Left lung (tissue), 10 donors: ENCODE data around the gene TBC1D8. TPM values are rescaled to one million over a fixed set of nuclear protein-coding genes. Genes with fewer than 3 reads are reported as not detected.

Experiments used
- ATAC-seq: fragments of 200-7000 bp; cut with Tn5 transposase; one replicate; pipeline ENCODE4 v1.9.1; 2020; ENCODE audit warnings: moderate library complexity
- DNase-seq, 4 donors: peaks; one replicate each; pipeline ENCODE4 v3.0.0-alpha.2; 2013 to 2020
- H3K27ac ChIP-seq, 2 donors: fragments of 200-600 bp; sonication (generic) in 1 of 2; one replicate each; pipeline versions ENCODE4 v1.5.0 to v1.8.0; 2020 to 2021
- H3K27me3 ChIP-seq, 2 donors: fragments of 200-600 bp; sonication (generic) in 1 of 2; one replicate each; pipeline versions ENCODE4 v1.5.0 to v1.8.0; 2020 to 2021
- H3K36me3 ChIP-seq, 2 donors: fragments of 200-600 bp; sonication (generic) in 1 of 2; one replicate each; pipeline versions ENCODE4 v1.5.0 to v1.8.0; 2020 to 2021
- H3K4me1 ChIP-seq, 2 donors: fragments of 200-600 bp; one replicate each; pipeline ENCODE4 v1.8.0; 2021
- H3K4me3 ChIP-seq, 2 donors: fragments of 200-600 bp; sonication (generic) in 1 of 2; one replicate each; pipeline versions ENCODE4 v1.5.0 to v1.8.0; 2020 to 2021; ENCODE audit warnings: mild to moderate bottlenecking in 1 of 2
- H3K9me3 ChIP-seq, 2 donors: fragments of 200-600 bp; sonication (generic) in 1 of 2; one replicate each; pipeline versions ENCODE4 v1.5.0 to v1.8.0; 2020 to 2021
- CTCF ChIP-seq, 2 donors: fragments of 200-600 bp; sonication (generic) in 1 of 2; IDR thresholded peaks; one replicate each; pipeline versions ENCODE4 v1.5.0 to v1.8.0; 2021; ENCODE audit warnings: antibody characterized with exemption in 2 of 2
- intact Hi-C, 2 donors: fragments of 100-400 bp; cut with DNase I; formaldehyde crosslinking; loops; one replicate each; pipeline versions ENCODE4 v1.11.2 to v1.14.2; 2022
- polyA plus RNA-seq, 6 donors: library from polyadenylated mRNA; unstranded; fragments of 120-200 nt; gene quantifications; one replicate each; pipeline ENCODE4 v1.2.1, GENCODE V29; 2013; ENCODE audit not compliant: insufficient read length in 6 of 6
- total RNA-seq, 2 donors: library from RNA; stranded (reverse); fragmentation: NEBNext Ultra II Directional; extraction: Animal tissue kit (Norgen Biotek cat#: 25700); gene quantifications; one replicate each; pipeline ENCODE4 v1.2.1, GENCODE V29; 2021
- donor health status: DM: no; HTN: yes; CAD: no.
- donor health status: DM: no; HTN: no; CAD: no.

The TBC1D8 gene
- total and polyA plus RNA-seq, 8 donors = 11.7 to 36.5 (median 32.1) TPM

DNA sequence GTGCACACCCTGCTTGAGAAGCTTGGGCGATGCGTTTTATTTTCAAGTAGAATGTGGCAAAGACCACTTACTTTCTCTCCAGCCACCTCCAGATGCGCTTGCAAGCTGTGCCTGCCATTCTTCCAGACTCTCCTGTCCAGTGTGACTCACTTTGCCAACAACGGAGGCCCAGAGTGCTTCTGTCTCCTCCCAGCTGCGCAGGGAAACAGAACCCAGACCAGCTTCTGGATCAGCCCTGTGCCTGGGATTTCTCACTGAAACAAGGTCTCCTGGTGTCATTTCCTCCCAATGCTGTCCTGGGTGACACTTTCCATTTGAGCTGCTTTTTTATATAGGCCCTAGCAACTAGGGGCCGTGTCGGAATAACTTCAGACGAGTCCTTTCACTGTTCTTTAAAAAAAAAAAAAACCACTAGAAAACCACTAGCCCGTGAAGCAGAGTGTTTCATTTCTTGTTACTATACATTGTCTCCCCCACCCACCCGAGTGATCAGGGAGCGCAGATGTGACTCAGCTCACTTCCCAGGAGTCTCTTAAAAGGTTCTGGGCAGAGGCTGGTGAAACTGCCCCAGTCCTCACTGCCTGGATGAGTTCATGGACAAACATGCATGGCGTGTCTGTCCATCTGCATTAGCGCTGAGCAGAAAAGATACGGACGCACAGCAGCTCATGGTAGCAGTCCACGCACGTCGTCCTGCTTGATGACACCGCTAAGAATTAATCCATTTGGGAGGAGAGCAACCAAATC, 174.4 kb downstream of the TBC1D8 start:
- intact Hi-C loops = no loop called here
- ATAC-seq = no peak
- H3K4me1 ChIP-seq = no peaks in the 10 kb centered on the region

GRCh38 chr2:100976061-100976460, 175.1 kb downstream of the TBC1D8 start:
- TF ChIP-seq CTCF (IDR thresholded peaks at IDR 0.05) = no peak
- no peak overlapping the region for H3K27ac ChIP-seq
- no peaks in the 10 kb centered on the region for H3K4me1 ChIP-seq
- H3K9me3 ChIP-seq = no peaks in the 10 kb centered on the region
- ATAC-seq (no peak), DNase-seq (no peak)
- intact Hi-C loops = no loop called here
- no peaks in the 10 kb centered on the region for H3K27me3 ChIP-seq
- H3K4me3 ChIP-seq = no peak overlapping the region
- H3K36me3 ChIP-seq = peaks cover 0 to 22% of the 10 kb centered on the region in 2 donors

More for the DNA sequence above, 174.4 kb downstream of the TBC1D8 start:
- Histone ChIP-seq H3K27me3 (no peaks in the 10 kb centered on the region), H3K4me3 (no peak overlapping the region), H3K36me3 (peaks cover 0 to 15% of the 10 kb centered on the region in 2 donors), H3K9me3 (no peaks in the 10 kb centered on the region), H3K27ac (no peak overlapping the region)
- no peak for DNase-seq
- TF ChIP-seq CTCF (IDR thresholded peaks at IDR 0.05) = no peak

- Histone ChIP-seq H3K36me3 (peaks cover 0 to 22% of the 10 kb centered on the region in 2 donors), H3K9me3 (no peaks in the 10 kb centered on the region), H3K4me3 (no peak overlapping the region), H3K4me1 (no peaks in the 10 kb centered on the region), H3K27ac (no peak overlapping the region), H3K27me3 (no peaks in the 10 kb centered on the region)
- intact Hi-C loops = no loop called here
- DNase-seq (peak in 1 of 4 donors; percentile 60), ATAC-seq (no peak)
- TF ChIP-seq CTCF (IDR thresholded peaks at IDR 0.05) = no peak
Measured at GRCh38 chr2:100975521-100975785, 175.7 kb downstream of the TBC1D8 start.

- Histone ChIP-seq H3K4me1 (no peaks in the 10 kb centered on the region), H3K4me3 (no peak overlapping the region), H3K27ac (no peak overlapping the region), H3K36me3 (peaks cover 0 to 22% of the 10 kb centered on the region in 2 donors), H3K27me3 (no peaks in the 10 kb centered on the region), H3K9me3 (no peaks in the 10 kb centered on the region)
- intact Hi-C loops = no loop called here
- TF ChIP-seq CTCF (IDR thresholded peaks at IDR 0.05) = no peak
- ATAC-seq (no peak), DNase-seq (no peak)
Measured at GRCh38 chr2:100974712-100975520, 176.3 kb downstream of the TBC1D8 start.

GRCh38 chr2:100972452-100972851, 178.7 kb downstream of the TBC1D8 start:
- intact Hi-C loops = no loop called here
- no peak for TF ChIP-seq CTCF (IDR thresholded peaks at IDR 0.05)
- Histone ChIP-seq H3K4me1 (no peaks in the 10 kb centered on the region), H3K36me3 (peaks cover 0 to 20% of the 10 kb centered on the region in 2 donors), H3K4me3 (no peak overlapping the region), H3K27ac (no peak overlapping the region), H3K27me3 (no peaks in the 10 kb centered on the region), H3K9me3 (no peaks in the 10 kb centered on the region)
- DNase-seq (no peak), ATAC-seq (no peak)
